Sigmoid colon (tissue), 7 donors: ENCODE data around the gene SH2D2A. TPM values are rescaled to one million over a fixed set of nuclear protein-coding genes. Genes with fewer than 3 reads are reported as not detected.

Experiments used
- DNase-seq: peaks from one replicate; pipeline ENCODE4 v3.0.0-alpha.2; 2019
- H3K27ac ChIP-seq, 4 donors: fragments of 200-600 bp; sonication (generic); one replicate each; pipeline ENCODE4 v1.5.1; 2016 to 2019; ENCODE audit warnings: mild to moderate bottlenecking in 1 of 4
- H3K27me3 ChIP-seq, 3 donors: fragments of 200-600 bp; sonication (generic); one replicate each; pipeline ENCODE4 v1.5.1; 2019; ENCODE audit warnings: mild to moderate bottlenecking in 1 of 3
- H3K36me3 ChIP-seq, 4 donors: fragments of 200-600 bp; sonication (generic); one replicate each; pipeline ENCODE4 v1.5.1; 2016 to 2019
- H3K4me1 ChIP-seq, 4 donors: fragments of 200-600 bp; sonication (generic); one replicate each; pipeline ENCODE4 v1.5.1; 2017 to 2019
- H3K4me3 ChIP-seq, 4 donors: fragments of 200-600 bp; sonication (generic); one replicate each; pipeline ENCODE4 v1.5.1; 2017 to 2019; ENCODE audit warnings: mild to moderate bottlenecking in 2 of 4, moderate library complexity in 1 of 4
- H3K9me3 ChIP-seq, 4 donors: fragments of 200-600 bp in 3 of 4; sonication (generic) in 3 of 4; one replicate each; pipeline versions ENCODE4 v1.5.1 to v1.6.1; 2013 to 2019
- EP300 ChIP-seq, 4 donors: sonication (generic); formaldehyde crosslinking; IDR thresholded peaks; one replicate each; pipeline ENCODE4 v1.6.1; 2017; ENCODE audit warnings: antibody characterized with exemption in 4 of 4
- POLR2A ChIP-seq, 2 donors: fragments of 450-650 bp; IDR thresholded peaks; one replicate each; pipeline ENCODE4 v1.6.1; 2016; ENCODE audit warnings: antibody characterized with exemption in 2 of 2, mild to moderate bottlenecking in 2 of 2, moderate library complexity in 2 of 2
- POLR2AphosphoS5 ChIP-seq, 4 donors: sonication (generic); formaldehyde crosslinking; IDR thresholded peaks; one replicate each; pipeline ENCODE4 v1.6.1; 2017; ENCODE audit warnings: antibody characterized with exemption in 4 of 4
- WGBS, 2 donors: extraction: QIAGEN DNeasy Blood & Tissue Kit; methylation state at CpG; one replicate each; pipeline ENCODE4 v1.1.7; 2013; 5-methylcytosine and 5-hydroxymethylcytosine counted together
- intact Hi-C: fragments of 100-400 bp; cut with DNase I; formaldehyde crosslinking; loops from one replicate; pipeline ENCODE4 v1.15.1; 2023
- polyA plus RNA-seq, 3 donors: library from polyadenylated mRNA; stranded (reverse); fragments of 200-250 nt; gene quantifications; one replicate each; pipeline ENCODE4 v1.2.3, GENCODE V29; 2013
- total RNA-seq, 4 donors: library from RNA; depleted of rRNA; stranded (reverse); fragments of >200 nt; gene quantifications; one replicate each; pipeline ENCODE4 v1.1.0, GENCODE V29; 2016
- TF ChIP-seq, protein P1 (sequence below), 4 experiments: fragments of 450-650 bp in 3 of 4; fragments of 200-600 bp in 1 of 4; IDR thresholded peaks; one replicate each; pipeline ENCODE4 v1.5.1; 2016 to 2019; ENCODE audit warnings: antibody characterized with exemption in 4 of 4, mild to moderate bottlenecking in 3 of 4, moderate library complexity in 2 of 4
- donor health status: healthy with polysubstance abuse.
- donor health status: Bipolar disorder and iron deficiency.
- donor health status: healthy.

The SH2D2A gene
- total and polyA plus RNA-seq, 7 donors: 0.69 to 8.2 (median 3.3) TPM

DNA sequence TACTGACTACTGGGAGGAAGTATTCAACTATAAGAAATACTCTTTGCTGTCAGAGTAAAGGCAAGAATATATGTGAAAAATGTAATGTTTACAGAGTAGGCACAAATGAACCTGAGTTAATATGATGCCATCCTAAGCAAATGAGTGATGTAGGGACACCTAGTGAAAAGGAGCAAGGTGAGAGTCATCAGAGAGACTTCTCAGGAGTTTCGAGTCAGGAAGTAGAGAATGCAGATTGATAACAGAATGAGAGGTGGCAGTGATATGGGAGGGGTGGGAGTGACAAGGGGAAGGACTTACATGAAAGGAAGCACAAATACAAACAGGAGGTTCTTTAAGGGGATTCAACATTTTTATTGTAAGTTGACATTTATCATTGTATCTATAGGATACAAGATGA is 39.1 kb downstream of the SH2D2A start:
- no peak overlapping the region for H3K4me3 ChIP-seq
- WGBS, 2 donors: 31 to 59% methylated on average over 1 of the region's 1 CpG
- no peaks in the 10 kb centered on the region for H3K9me3 ChIP-seq
- H3K27ac ChIP-seq: no peak overlapping the region
- H3K27me3 ChIP-seq: no peaks in the 10 kb centered on the region
- H3K4me1 ChIP-seq: peaks cover 0 to 46% (median 39%) of the 10 kb centered on the region in 4 donors
- intact Hi-C loops: no loop called here
- TF ChIP-seq EP300 (IDR thresholded peaks at IDR 0.05) (no peak), POLR2A (IDR thresholded peaks at IDR 0.05) (no peak), POLR2AphosphoS5 (IDR thresholded peaks at IDR 0.05) (no peak)
- TF ChIP-seq, protein P1, sequence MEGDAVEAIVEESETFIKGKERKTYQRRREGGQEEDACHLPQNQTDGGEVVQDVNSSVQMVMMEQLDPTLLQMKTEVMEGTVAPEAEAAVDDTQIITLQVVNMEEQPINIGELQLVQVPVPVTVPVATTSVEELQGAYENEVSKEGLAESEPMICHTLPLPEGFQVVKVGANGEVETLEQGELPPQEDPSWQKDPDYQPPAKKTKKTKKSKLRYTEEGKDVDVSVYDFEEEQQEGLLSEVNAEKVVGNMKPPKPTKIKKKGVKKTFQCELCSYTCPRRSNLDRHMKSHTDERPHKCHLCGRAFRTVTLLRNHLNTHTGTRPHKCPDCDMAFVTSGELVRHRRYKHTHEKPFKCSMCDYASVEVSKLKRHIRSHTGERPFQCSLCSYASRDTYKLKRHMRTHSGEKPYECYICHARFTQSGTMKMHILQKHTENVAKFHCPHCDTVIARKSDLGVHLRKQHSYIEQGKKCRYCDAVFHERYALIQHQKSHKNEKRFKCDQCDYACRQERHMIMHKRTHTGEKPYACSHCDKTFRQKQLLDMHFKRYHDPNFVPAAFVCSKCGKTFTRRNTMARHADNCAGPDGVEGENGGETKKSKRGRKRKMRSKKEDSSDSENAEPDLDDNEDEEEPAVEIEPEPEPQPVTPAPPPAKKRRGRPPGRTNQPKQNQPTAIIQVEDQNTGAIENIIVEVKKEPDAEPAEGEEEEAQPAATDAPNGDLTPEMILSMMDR (IDR thresholded peaks at IDR 0.05): no peak
- no peak for DNase-seq
- peaks cover 0 to 18% (median under 1%) of the 10 kb centered on the region in 4 donors for H3K36me3 ChIP-seq

DNA sequence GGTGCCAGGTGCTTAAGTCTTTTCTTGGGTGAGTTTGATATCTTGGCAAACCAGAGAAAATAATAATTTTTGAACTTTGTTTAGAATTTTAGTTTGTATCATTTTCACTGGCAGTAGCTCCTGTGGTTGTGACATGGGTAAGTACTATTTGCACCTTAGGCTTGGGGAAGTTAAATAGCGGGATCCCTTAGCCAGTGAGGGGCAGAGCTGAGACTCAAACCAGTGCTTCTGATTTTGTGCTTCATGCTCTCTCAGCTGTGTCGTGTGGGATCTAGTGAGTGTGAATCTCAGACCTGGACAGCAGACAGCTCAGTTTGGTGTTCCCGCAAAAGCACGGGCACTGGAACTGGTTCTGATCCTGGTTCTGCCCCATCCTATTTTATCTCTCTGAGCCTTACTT is 39.7 kb downstream of the SH2D2A start:
- TF ChIP-seq, protein P1 (IDR thresholded peaks at IDR 0.05): no peak
- TF ChIP-seq EP300 (IDR thresholded peaks at IDR 0.05): no peak
- 74 to 82% methylated on average over 4 of the region's 4 CpGs for WGBS, 2 donors
- H3K4me1 ChIP-seq: peaks cover 0 to 51% (median 43%) of the 10 kb centered on the region in 4 donors

DNA sequence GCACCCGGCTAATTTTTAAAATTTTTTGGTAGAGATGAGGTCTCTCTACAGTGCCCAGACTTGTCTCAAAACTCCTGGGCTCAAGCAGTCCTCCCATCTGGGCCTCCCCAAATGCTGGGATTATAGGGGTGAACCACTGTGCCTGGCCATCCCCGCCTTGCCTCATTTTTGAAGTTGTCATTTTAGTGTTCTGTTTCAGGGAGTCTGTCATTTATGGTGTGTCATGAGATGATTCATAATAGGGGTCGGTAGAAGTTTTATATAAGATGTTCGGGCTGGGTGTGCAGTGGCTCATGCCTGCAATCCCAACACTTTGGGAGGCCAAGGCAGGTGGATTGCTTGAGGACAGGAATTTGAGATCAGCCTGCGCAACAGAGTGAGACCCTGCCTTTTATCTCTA is 40.8 kb downstream of the SH2D2A start:
- DNase-seq: no peak
- TF ChIP-seq, protein P1 (IDR thresholded peaks at IDR 0.05): no peak
- TF ChIP-seq EP300 (IDR thresholded peaks at IDR 0.05): no peak
- no peak for TF ChIP-seq POLR2AphosphoS5 (IDR thresholded peaks at IDR 0.05)
- no peak for TF ChIP-seq POLR2A (IDR thresholded peaks at IDR 0.05)
- peaks cover 0 to 59% (median 46%) of the 10 kb centered on the region in 4 donors for H3K4me1 ChIP-seq
- no peak overlapping the region for H3K4me3 ChIP-seq
- WGBS, 2 donors: 78 to 83% methylated on average over 5 of the region's 5 CpGs
- no peaks in the 10 kb centered on the region for H3K27me3 ChIP-seq
- H3K9me3 ChIP-seq: no peaks in the 10 kb centered on the region
- no peak overlapping the region for H3K27ac ChIP-seq
- intact Hi-C loops: no loop called here
- H3K36me3 ChIP-seq: peaks cover 0 to 13% (median under 1%) of the 10 kb centered on the region in 4 donors

More for the DNA sequence above, 39.7 kb downstream of the SH2D2A start:
- Histone ChIP-seq H3K36me3 (peaks cover 0 to 11% (median 0%) of the 10 kb centered on the region in 4 donors), H3K4me3 (no peak overlapping the region), H3K27ac (no peak overlapping the region), H3K27me3 (no peaks in the 10 kb centered on the region), H3K9me3 (no peaks in the 10 kb centered on the region)
- no peak for DNase-seq
- intact Hi-C loops: no loop called here

DNA sequence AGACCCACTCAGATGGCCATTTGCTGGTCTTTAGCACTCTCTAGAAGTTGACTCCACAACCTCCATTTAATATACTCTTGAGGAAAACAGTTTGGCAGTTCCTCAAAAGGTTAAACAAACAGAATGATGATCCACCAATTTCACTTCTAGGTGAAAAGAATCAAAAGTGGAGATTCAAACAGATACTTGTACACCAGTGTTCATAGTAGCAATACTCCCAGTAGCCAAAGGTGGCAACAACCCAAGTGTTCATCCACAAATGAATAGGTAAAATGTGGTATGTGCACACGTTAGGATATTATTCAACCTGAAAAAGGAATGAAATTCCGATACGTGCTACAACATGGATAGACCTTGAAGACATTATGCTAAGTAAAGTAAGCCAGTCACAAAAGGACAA is 43.0 kb downstream of the SH2D2A start:
- no peak overlapping the region for H3K4me3 ChIP-seq
- intact Hi-C loops: no loop called here
- no peaks in the 10 kb centered on the region for H3K9me3 ChIP-seq
- no peaks in the 10 kb centered on the region for H3K27me3 ChIP-seq
- TF ChIP-seq EP300 (IDR thresholded peaks at IDR 0.05) (no peak), POLR2AphosphoS5 (IDR thresholded peaks at IDR 0.05) (no peak), POLR2A (IDR thresholded peaks at IDR 0.05) (no peak)
- TF ChIP-seq, protein P1 (IDR thresholded peaks at IDR 0.05): peak in 1 of 4 experiments; percentile 6
- 91 to 92% methylated on average over 3 of the region's 3 CpGs for WGBS, 2 donors
- no peak for DNase-seq
- peaks cover 0 to 81% (median 68%) of the 10 kb centered on the region in 4 donors for H3K4me1 ChIP-seq
- peaks cover 0 to 18% (median 6%) of the 10 kb centered on the region in 4 donors for H3K36me3 ChIP-seq
- peak overlapping the region in 2 of 4 donors; percentile 10 to 27 for H3K27ac ChIP-seq
